22Rv1 (cell line): ENCODE data around the gene GADD45GIP1.

ENCODE experiments used
- CTCF ChIP-seq: fragments of 450-650 bp; IDR thresholded peaks from 2 replicates; pipeline ENCODE4 v1.5.1; 2017; ENCODE audit warnings: mild to moderate bottlenecking
- ZFX ChIP-seq: fragments of 450-650 bp; IDR thresholded peaks from 2 replicates; pipeline ENCODE4 v1.6.1; 2017; ENCODE audit warnings: antibody characterized with exemption, borderline replicate concordance

- TF ChIP-seq CTCF = no peak
- TF ChIP-seq ZFX = no peak
These were observed 35.7 kb upstream of the GADD45GIP1 start for GRCh38 chr19:12992729-12993128.
